Vein endothelial cell (primary cell): ENCODE measurements around the gene EPS8L1. TPM values are rescaled to one million over a fixed set of nuclear protein-coding genes. Genes with fewer than 3 reads are reported as not detected.

Experiments
- small RNA-seq: library from RNA; depleted of rRNA; stranded (forward); fragments of <200 nt; gene quantifications from one replicate; pipeline ENCODE3, GENCODE V24; 2012
- total RNA-seq: library from RNA; depleted of rRNA; stranded (reverse); fragments of >200 nt; gene quantifications from 2 replicates; pipeline ENCODE4 v1.2.3, GENCODE V29; 2012

The EPS8L1 gene
- 5.9 and 7.7 TPM in 2 replicates for total RNA-seq

DNA sequence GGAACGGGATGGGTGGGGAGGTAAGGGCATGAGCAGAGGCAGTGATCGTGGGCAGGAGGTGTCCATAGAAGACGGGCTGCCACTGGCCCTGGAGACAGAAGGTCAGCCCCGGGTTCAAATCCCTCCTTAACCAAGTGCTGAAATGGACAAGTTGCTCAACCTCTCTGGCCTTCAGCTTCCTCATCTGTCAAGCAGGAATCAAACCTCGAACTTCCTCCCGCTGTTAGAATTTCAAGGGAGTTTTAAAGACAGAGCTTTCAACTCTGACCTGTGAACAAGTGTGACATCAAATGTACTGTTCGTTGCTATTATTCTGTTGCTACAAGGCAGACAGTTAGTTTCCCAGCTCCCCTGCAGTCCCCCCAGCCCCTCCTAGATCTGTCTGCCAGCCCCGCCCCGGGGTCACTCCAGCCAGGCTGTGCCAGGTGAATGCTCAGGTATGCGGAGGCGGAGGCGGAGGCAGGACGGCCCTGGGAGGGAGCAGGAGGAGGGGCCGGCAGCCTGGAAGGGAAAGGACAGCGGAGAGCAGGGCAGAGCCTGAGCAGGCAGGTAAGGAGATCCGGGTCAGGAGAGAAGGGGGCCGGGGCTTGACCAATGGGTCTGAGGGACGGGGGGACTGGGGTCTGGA, at the start of gene EPS8L1:
Gene EPS8L1, plus strand, starts transcription at position 499 of the 628 bp plus-strand sequence. CDS start 576 bp downstream, outside the sequence.

DNA sequence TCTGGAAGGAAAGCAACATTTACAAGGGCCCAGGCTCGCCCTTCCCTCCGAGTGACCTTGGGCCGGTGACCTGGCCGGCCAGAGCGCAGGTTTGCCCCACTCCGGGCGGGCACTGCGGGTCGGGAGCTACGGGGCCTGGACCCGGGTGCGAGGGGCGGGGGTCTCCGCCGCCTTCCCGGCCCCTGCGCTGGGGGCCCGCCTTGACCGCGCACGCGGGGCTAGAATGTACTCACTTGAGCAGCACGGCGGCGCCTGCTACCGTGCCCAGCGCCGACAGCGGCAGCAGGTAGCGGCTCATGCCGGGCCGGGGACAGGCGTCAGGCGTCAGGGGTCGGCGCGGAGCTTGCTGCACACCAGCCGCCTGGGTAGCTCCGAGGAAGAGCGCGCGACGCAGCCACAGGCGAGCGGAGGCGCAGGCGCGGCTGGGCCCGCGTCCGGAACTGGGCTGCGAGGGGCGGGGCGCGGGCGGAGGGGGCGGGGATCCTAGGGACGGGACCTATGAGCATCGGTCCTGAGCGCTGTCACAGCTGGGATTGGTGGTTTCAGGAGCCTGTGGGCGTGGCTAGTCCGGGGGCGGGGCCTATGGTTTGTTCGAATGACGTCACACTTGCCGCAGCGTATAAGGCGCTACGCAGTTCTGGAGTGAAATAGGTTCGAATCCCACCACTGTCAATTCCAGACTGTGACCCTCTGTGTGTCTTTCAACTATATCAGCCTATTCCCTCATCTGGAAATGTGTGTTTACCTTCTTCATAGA, 12.8 kb upstream of the EPS8L1 start, which contains the start of gene RDH13:
Gene RDH13, minus strand, starts transcription at position 414 of the 757 bp plus-strand sequence. Its CDS starts 116 bp downstream, at position 298.

DNA sequence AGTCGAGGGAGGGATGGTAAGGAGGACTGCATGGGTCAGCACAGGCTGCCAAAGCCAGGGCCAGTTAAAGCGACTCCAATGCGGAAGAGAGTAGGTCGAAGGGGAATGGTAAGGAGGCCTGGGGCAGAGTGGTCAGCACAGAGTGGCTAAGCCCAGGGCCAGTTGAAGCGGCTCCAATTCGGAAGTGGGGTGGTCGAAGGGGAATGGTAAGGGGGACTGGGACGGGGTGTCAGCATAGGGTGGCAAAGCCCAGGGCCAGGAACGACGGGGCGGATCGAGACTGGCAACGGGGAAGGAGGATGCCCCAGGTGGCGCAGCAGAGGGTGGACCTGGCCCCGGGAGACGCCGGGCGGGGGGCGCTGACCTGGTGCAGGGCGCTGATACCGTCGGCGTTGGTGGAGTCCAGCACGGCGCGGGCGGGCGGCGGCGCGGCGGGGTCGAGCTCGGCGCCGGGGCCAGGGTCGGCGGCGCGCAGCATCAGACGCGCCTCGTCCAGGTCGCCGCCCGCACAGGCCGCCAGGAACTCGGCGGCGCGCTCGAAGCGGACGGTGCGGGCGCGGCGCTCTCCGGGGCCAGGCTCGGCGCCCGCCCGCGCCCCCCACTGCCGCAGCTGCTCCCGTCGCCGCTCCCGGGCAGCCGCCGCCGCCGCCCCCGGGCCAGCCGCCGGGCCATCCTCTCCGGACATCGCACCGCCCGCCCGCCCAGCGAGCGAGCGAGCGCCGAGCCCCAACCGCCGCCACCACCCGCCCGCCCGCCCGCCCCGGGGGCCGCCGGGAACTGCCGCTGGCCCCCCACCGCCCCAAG, 41.4 kb downstream of the EPS8L1 start, which contains the start of gene PPP1R12C:
Gene PPP1R12C, minus strand, starts transcription at position 779 of the 804 bp plus-strand sequence. Its CDS starts 94 bp downstream, at position 685.

Small RNAs within 50 kb of the gene (small RNA-seq; reads per million reads assigned to genes)
- gene MIR7975, result not detected

Other genes with a start within 250 kb of the EPS8L1 start
- not detected in 2 replicates for gene KIR2DS4, start 243.2 kb upstream of the EPS8L1 start, total RNA-seq
- not detected in 2 replicates for gene KIR3DL2, start 225.4 kb upstream of the EPS8L1 start, total RNA-seq
- gene FCAR, start 201.6 kb upstream of the EPS8L1 start, total RNA-seq, result not detected in 2 replicates
- not detected in 2 replicates for gene NCR1, start 169.7 kb upstream of the EPS8L1 start, total RNA-seq
- gene NLRP7, start 128.3 kb upstream of the EPS8L1 start, total RNA-seq, result not detected in 2 replicates
- 0.76 and 1.6 TPM in 2 replicates for gene NLRP2, start 109.5 kb upstream of the EPS8L1 start, total RNA-seq
- gene GP6, start 37.6 kb upstream of the EPS8L1 start, total RNA-seq, result not detected in 2 replicates
- gene RDH13, start 12.7 kb upstream of the EPS8L1 start, total RNA-seq, result 13.7 and 14.3 TPM in 2 replicates
- gene PPP1R12C, start 41.8 kb downstream of the EPS8L1 start, total RNA-seq, result 64.1 and 89.2 TPM in 2 replicates
- not detected in 2 replicates for gene TNNT1, start 73.3 kb downstream of the EPS8L1 start, total RNA-seq
- gene TNNI3, start 81.9 kb downstream of the EPS8L1 start, total RNA-seq, result not detected in 2 replicates
- 0.33 and 0.38 TPM in 2 replicates for gene DNAAF3, start 90.7 kb downstream of the EPS8L1 start, total RNA-seq
- gene SYT5, start 104.4 kb downstream of the EPS8L1 start, total RNA-seq, result not detected in 2 replicates
- 0.48 and 0.65 TPM in 2 replicates for gene PTPRH, start 133.6 kb downstream of the EPS8L1 start, total RNA-seq
- gene TMEM86B, start 152.9 kb downstream of the EPS8L1 start, total RNA-seq, result 2.0 and 2.4 TPM in 2 replicates
- 44.2 and 52.3 TPM in 2 replicates for gene PPP6R1, start 183.1 kb downstream of the EPS8L1 start, total RNA-seq
- 30.4 and 37.2 TPM in 2 replicates for gene HSPBP1, start 204.2 kb downstream of the EPS8L1 start, total RNA-seq
- gene BRSK1, start 208.1 kb downstream of the EPS8L1 start, total RNA-seq, result 0.29 and 1.3 TPM in 2 replicates
- gene TMEM150B, start 249.5 kb downstream of the EPS8L1 start, total RNA-seq, result not detected in 2 replicates